Measurements from ENCODE around the gene TASOR2. TPM values are rescaled to one million over a fixed set of nuclear protein-coding genes. Genes with fewer than 3 reads are reported as not detected.
A peak's percentile ranks its signal among the peaks of the same experiment; 100 is the strongest.

The TASOR2 gene
- total RNA-seq, 1 experiment from 2014 or later = 67.3 TPM

DNA sequence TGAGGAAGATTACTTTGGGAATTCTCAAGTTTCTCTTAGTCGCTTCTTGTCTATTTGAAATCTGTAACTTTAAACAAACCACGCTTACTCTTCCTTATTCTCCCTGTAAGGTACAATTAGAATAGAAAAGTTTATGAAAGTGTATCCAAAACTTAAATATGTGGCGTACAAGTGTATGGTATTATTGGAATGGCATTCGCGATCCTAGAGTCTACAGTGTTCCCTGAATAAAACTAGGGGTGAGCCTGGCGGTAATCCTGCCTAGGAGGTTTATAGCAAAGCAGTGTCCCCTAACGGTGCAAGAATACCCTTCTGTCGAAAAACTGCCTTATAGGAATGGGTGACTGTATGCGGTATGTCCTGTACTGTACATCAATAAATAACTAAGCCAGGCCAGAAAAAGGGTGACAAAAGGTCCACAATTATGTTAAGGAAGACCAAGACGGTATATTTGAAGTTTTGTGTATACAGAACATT lies 1.2 kb downstream of the TASOR2 start:
- no peak for ATAC-seq
- POLR2A ChIA-PET = no interaction called here

DNA sequence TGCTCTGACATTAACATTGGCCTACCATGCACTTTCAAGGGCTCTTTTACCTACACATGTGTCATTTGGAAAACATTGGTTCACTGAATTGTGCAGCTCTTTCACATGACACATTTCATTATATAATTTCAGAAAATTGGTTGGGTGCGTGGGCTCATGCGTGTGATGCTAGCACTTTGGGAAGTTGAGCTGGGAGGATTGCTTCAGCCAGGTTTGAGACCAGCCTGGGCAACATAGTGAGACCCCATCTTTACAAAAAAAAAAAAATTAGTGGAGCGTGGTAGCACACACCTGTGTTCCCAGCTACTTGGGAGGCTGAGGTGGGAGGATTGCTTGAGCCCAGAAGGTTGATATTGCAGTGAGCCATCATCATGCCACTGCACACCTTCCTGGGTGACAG lies 3.9 kb downstream of the TASOR2 start:
- Mint-ChIP-seq H3K36me3 (0 out of 2 replicates have a peak, but pooled peaks cover 5% of the 10 kb centered on the region), H3K4me1 (peaks cover 47% of the 10 kb centered on the region), H3K27me3 (ENCODE audit: low read depth) (peaks cover 8% of the 10 kb centered on the region), H3K4me3 (no peak overlapping the region), H3K27ac (no peak overlapping the region), H3K9me3 (peaks cover 6% of the 10 kb centered on the region)
- POLR2A ChIA-PET = no interaction called here
- TF ChIP-seq NR3C1 (CRISPR knock-in tag; conservative IDR thresholded peaks at IDR 0.05; ENCODE audit: low read depth) (no peak), ZNF121 (CRISPR knock-in tag; IDR thresholded peaks at IDR 0.05) (peak; percentile 55; the same call in 1 of the 2 replicates)
- CTCF ChIA-PET = no interaction called here
- ATAC-seq = no peak
- DNase-seq (ENCODE audit: low spot score) = no peak

More for the DNA sequence above, 1.2 kb downstream of the TASOR2 start:
- Mint-ChIP-seq H3K27me3 (ENCODE audit: low read depth) (peaks cover 29% of the 10 kb centered on the region), H3K36me3 (0 out of 2 replicates have a peak, but pooled peaks cover 5% of the 10 kb centered on the region), H3K4me3 (peak overlapping the region; percentile 97), H3K9me3 (peaks cover 11% of the 10 kb centered on the region), H3K4me1 (peaks cover 25% of the 10 kb centered on the region), H3K27ac (peak overlapping the region; percentile 97)
- CTCF ChIA-PET = no interaction called here
- TF ChIP-seq, protein P1, sequence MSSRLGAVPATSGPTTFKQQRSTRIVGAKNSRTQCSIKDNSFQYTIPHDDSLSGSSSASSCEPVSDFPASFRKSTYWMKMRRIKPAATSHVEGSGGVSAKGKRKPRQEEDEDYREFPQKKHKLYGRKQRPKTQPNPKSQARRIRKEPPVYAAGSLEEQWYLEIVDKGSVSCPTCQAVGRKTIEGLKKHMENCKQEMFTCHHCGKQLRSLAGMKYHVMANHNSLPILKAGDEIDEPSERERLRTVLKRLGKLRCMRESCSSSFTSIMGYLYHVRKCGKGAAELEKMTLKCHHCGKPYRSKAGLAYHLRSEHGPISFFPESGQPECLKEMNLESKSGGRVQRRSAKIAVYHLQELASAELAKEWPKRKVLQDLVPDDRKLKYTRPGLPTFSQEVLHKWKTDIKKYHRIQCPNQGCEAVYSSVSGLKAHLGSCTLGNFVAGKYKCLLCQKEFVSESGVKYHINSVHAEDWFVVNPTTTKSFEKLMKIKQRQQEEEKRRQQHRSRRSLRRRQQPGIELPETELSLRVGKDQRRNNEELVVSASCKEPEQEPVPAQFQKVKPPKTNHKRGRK (CRISPR knock-in tag; IDR thresholded peaks at IDR 0.05; ENCODE audit: borderline replicate concordance) = no peak
- no peak for TF ChIP-seq NFYB (CRISPR knock-in tag; conservative IDR thresholded peaks at IDR 0.05; ENCODE audit: low read depth)
- TF ChIP-seq NFATC4 (CRISPR knock-in tag; IDR thresholded peaks at IDR 0.05) = no peak
- TF ChIP-seq, protein P2, sequence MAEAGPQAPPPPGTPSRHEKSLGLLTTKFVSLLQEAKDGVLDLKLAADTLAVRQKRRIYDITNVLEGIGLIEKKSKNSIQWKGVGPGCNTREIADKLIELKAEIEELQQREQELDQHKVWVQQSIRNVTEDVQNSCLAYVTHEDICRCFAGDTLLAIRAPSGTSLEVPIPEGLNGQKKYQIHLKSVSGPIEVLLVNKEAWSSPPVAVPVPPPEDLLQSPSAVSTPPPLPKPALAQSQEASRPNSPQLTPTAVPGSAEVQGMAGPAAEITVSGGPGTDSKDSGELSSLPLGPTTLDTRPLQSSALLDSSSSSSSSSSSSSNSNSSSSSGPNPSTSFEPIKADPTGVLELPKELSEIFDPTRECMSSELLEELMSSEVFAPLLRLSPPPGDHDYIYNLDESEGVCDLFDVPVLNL (CRISPR knock-in tag; IDR thresholded peaks at IDR 0.05; ENCODE audit: borderline replicate concordance, low read depth) = no peak
- TF ChIP-seq ZNF219 (CRISPR knock-in tag; IDR thresholded peaks at IDR 0.05; ENCODE audit: borderline replicate concordance) = no peak
- no peak for TF ChIP-seq ZNF671 (CRISPR knock-in tag; IDR thresholded peaks at IDR 0.05)
- no peak for TF ChIP-seq FOXJ3 (CRISPR knock-in tag; IDR thresholded peaks at IDR 0.05; ENCODE audit: borderline replicate concordance)
- TF ChIP-seq NR2C2 (CRISPR knock-in tag; IDR thresholded peaks at IDR 0.05) = no peak
- no peak for DNase-seq (ENCODE audit: low spot score)

DNA sequence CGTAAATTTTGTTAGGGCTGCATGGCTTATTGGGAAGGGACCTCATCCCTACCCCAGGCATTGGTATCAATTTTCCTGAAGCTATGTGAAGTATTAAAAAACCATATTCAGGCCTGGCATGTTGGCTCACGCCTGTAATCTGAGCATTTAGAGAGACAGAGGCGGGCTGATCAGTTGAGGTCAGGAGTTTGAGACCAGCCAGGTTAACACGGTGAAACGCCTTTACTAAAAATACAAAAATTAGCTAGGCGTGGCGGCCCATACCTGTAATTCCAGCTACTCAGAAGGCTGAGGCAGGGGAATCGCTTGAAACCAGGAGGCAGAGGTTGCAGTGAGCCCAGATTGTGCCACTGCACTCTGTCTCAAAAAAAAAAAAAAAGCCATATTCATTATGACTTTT lies 7.1 kb downstream of the TASOR2 start:
- POLR2A ChIA-PET = interaction anchor here (0.6 to 1.0 kb wide), 3 partner anchors 9 to 122 kb away, joined by 4 to 5 read pairs (median 4); partner anchors contain the start of gene GDI2
- H3K36me3 Mint-ChIP-seq = no peaks in the 10 kb centered on the region
- H3K27me3 Mint-ChIP-seq (ENCODE audit: low read depth) = no peaks in the 10 kb centered on the region
- no peaks in the 10 kb centered on the region for H3K9me3 Mint-ChIP-seq
- peak overlapping the region; percentile 75 for H3K4me3 Mint-ChIP-seq
- DNase-seq (ENCODE audit: low spot score) (no peak), ATAC-seq (no peak)
- H3K4me1 Mint-ChIP-seq = peaks cover 55% of the 10 kb centered on the region
- peak overlapping the region; percentile 23; the same call in 1 of the 2 replicates for H3K27ac Mint-ChIP-seq
- TF ChIP-seq, protein P2 (CRISPR knock-in tag; IDR thresholded peaks at IDR 0.05; ENCODE audit: borderline replicate concordance, low read depth) = no peak
- TF ChIP-seq JAZF1 (CRISPR knock-in tag; IDR thresholded peaks at IDR 0.05) = no peak
- TF ChIP-seq ZBTB21 (CRISPR knock-in tag; IDR thresholded peaks at IDR 0.05; ENCODE audit: borderline replicate concordance) = no peak
- TF ChIP-seq ZNF317 (CRISPR knock-in tag; IDR thresholded peaks at IDR 0.05; ENCODE audit: borderline replicate concordance, low read depth) = no peak
- TF ChIP-seq TP53 (CRISPR knock-in tag; IDR thresholded peaks at IDR 0.05) = no peak
- TF ChIP-seq ZNF138 (CRISPR knock-in tag; conservative IDR thresholded peaks at IDR 0.05) = no peak
- TF ChIP-seq ELF4 (CRISPR knock-in tag; IDR thresholded peaks at IDR 0.05; ENCODE audit: low read depth) = no peak
- TF ChIP-seq OVOL2 (CRISPR knock-in tag; IDR thresholded peaks at IDR 0.05; ENCODE audit: borderline replicate concordance) = no peak
- no peak for TF ChIP-seq ESRRA (CRISPR knock-in tag; IDR thresholded peaks at IDR 0.05; ENCODE audit: borderline replicate concordance)
- no peak for TF ChIP-seq SMAD4 (CRISPR knock-in tag; IDR thresholded peaks at IDR 0.05)
- CTCF ChIA-PET = interaction anchor here (0.6 to 1.0 kb wide), 2 partner anchors 45 to 256 kb away, joined by 3 to 4 read pairs; no protein-coding TSS in a partner anchor

All from WTC11 (cell line).